ENCODE data around the gene DYRK1A.

GRCh38 chr21:37527103-37527502, 160.5 kb downstream of the DYRK1A start:
- TF ChIP-seq ZFP3 (CRISPR knock-in tag; IDR thresholded peaks at IDR 0.05), result no peak
- no peak for TF ChIP-seq ARNTL (CRISPR knock-in tag; IDR thresholded peaks at IDR 0.05; ENCODE audit: borderline replicate concordance, low read depth)
- TF ChIP-seq RARB (CRISPR knock-in tag; IDR thresholded peaks at IDR 0.05), result no peak
- no peak for TF ChIP-seq PATZ1 (CRISPR knock-in tag; IDR thresholded peaks at IDR 0.05; ENCODE audit: borderline replicate concordance)
- TF ChIP-seq PPARA (CRISPR knock-in tag; IDR thresholded peaks at IDR 0.05; ENCODE audit: borderline replicate concordance), result no peak
- TF ChIP-seq CSRNP3 (CRISPR knock-in tag; IDR thresholded peaks at IDR 0.05), result no peak
- no peak for TF ChIP-seq ZFP30 (CRISPR knock-in tag; IDR thresholded peaks at IDR 0.05)
- TF ChIP-seq CSDC2 (CRISPR knock-in tag; IDR thresholded peaks at IDR 0.05), result no peak
- no peak for TF ChIP-seq TCF4 (CRISPR knock-in tag; IDR thresholded peaks at IDR 0.05; ENCODE audit: borderline replicate concordance)
- TF ChIP-seq SNAI2 (CRISPR knock-in tag; IDR thresholded peaks at IDR 0.05), result no peak
